ENCODE data around the gene CDC6.

DNA sequence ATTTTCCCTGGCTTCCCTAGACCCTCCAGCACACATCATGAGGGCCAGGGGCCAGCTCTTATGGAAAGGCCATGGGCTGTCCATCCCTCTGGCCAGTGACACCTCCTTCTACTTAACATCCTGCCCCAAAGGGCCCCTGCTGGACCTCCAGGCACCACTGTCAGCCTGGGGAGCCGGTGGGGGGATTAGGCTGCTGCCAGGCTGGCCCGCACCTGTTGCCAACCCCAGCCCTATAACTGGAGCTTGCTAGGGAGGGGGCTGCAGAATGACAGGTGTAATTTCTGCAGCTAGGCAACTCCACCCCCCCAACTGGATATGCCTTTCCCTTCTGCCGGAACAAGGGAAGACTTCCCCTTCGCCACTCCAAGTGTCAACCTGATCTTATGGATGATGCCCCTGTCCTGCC is 33.8 kb downstream of the CDC6 start:
- TF ChIP-seq, protein P1, sequence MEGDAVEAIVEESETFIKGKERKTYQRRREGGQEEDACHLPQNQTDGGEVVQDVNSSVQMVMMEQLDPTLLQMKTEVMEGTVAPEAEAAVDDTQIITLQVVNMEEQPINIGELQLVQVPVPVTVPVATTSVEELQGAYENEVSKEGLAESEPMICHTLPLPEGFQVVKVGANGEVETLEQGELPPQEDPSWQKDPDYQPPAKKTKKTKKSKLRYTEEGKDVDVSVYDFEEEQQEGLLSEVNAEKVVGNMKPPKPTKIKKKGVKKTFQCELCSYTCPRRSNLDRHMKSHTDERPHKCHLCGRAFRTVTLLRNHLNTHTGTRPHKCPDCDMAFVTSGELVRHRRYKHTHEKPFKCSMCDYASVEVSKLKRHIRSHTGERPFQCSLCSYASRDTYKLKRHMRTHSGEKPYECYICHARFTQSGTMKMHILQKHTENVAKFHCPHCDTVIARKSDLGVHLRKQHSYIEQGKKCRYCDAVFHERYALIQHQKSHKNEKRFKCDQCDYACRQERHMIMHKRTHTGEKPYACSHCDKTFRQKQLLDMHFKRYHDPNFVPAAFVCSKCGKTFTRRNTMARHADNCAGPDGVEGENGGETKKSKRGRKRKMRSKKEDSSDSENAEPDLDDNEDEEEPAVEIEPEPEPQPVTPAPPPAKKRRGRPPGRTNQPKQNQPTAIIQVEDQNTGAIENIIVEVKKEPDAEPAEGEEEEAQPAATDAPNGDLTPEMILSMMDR (IDR thresholded peaks at IDR 0.05): no peak
- no peak for TF ChIP-seq POLR2A (IDR thresholded peaks at IDR 0.05)

Data from gastroesophageal sphincter (tissue), 3 donors.